HepG2 (cell line): ENCODE data around the gene TBCEL. TPM values are rescaled to one million over a fixed set of nuclear protein-coding genes. Genes with fewer than 3 reads are reported as not detected.
"Not testable (repeated sequence)": the region's sequence is repeated elsewhere in the genome, so short reads cannot be mapped to it uniquely, and the experiment has no call there.

Experiments
- ATAC-seq: fragments of 200-7000 bp; cut with Tn5 transposase; 3 replicates; pipeline ENCODE4 v1.9.1; 2020; ENCODE audit warnings: mild to moderate bottlenecking, moderate library complexity
- BruUV-seq: library from RNA; stranded (reverse); fragments of 400-500 nt; replicated peaks from 2 replicates; lab custom pipeline; 2021; lab: Mats Ljungman, UMichigan
- CTCF ChIA-PET: fragments of 300-600 bp; formaldehyde crosslinking; extraction: SDS; loops from one replicate; lab custom pipeline; 2021; ENCODE audit warnings: low total read pairs, inconsistent platforms, low intra/inter-chr PET ratio; lab: Yijun Ruan, JAX
- POLR2A ChIA-PET: fragments of 350-600 bp; sonication (Branson Sonifier 250); formaldehyde crosslinking; loops from one replicate; lab custom pipeline; 2020; ENCODE audit warnings: antibody characterized with exemption, inconsistent platforms; lab: Yijun Ruan, JAX
- DNase-seq: peaks from one replicate; pipeline ENCODE4 v3.0.0-alpha.2; 2015; ENCODE audit warnings: low spot score
- FAIRE-seq: peaks from 3 replicates; lab custom pipeline; 2011; peaks lifted over from hg19 to GRCh38; lab: Jason Lieb, UNC
- H2AFZ ChIP-seq: one replicate; pipeline ENCODE4 v1.6.1; 2011; ENCODE audit warnings: low read length, inconsistent platforms
- H3K27ac ChIP-seq: fragments of 300-600 bp; 3 replicates; pipeline ENCODE4 v1.8.0; 2011; ENCODE audit warnings: mixed run types, mild to moderate bottlenecking, mixed read lengths, low read length, inconsistent platforms; ENCODE audit not compliant: insufficient read depth; ENCODE audit errors: extremely low read length
- H3K27me3 ChIP-seq, 2 experiments: fragments of 200-600 bp in 1 of 2; 2 replicates in 1 of 2; 3 replicates in 1 of 2; pipeline versions ENCODE4 v1.6.0 to v1.8.0; 2011; ENCODE audit warnings: low read length in 2 of 2, mild to moderate bottlenecking in 2 of 2, moderate library complexity in 2 of 2, inconsistent platforms in 1 of 2; ENCODE audit not compliant: insufficient read depth in 2 of 2, control insufficient read depth in 1 of 2
- H3K36me3 ChIP-seq, 2 experiments: fragments of 200-600 bp in 1 of 2; replicated peaks in 1 of 2; 2 replicates in 1 of 2; 3 replicates in 1 of 2; pipeline versions ENCODE4 v1.5.1 to v1.8.0; 2011; ENCODE audit warnings: low read length in 2 of 2, inconsistent platforms in 1 of 2; ENCODE audit not compliant: insufficient read depth in 2 of 2, control insufficient read depth in 1 of 2
- H3K4me1 ChIP-seq: 2 replicates; pipeline ENCODE4 v1.5.1; 2012; ENCODE audit warnings: low read length, inconsistent platforms; ENCODE audit not compliant: insufficient read depth
- H3K4me2 ChIP-seq: 2 replicates; pipeline ENCODE4 v1.6.0; 2011; ENCODE audit warnings: low read depth, low read length, inconsistent platforms
- H3K4me3 ChIP-seq, 3 experiments: fragments of 200-600 bp in 1 of 3; sonication (generic), shearing (Covaris generic) in 1 of 3; replicated peaks in 1 of 3; 2 replicates each; pipeline ENCODE4 v1.5.1; 2011 to 2016; ENCODE audit warnings: low read length in 3 of 3, inconsistent platforms in 2 of 3, low read depth in 2 of 3, mild to moderate bottlenecking in 2 of 3, control low read depth in 1 of 3, mixed read lengths in 1 of 3; ENCODE audit not compliant: insufficient read depth in 1 of 3
- H3K79me2 ChIP-seq: one replicate; pipeline ENCODE4 v1.6.1; 2011; ENCODE audit warnings: low read length, inconsistent platforms; ENCODE audit not compliant: insufficient read depth
- H3K9ac ChIP-seq: 2 replicates; pipeline ENCODE4 v1.6.0; 2011; ENCODE audit warnings: mild to moderate bottlenecking, low read depth, low read length, inconsistent platforms; ENCODE audit not compliant: insufficient read depth
- H3K9me3 ChIP-seq: 2 replicates; pipeline ENCODE4 v1.5.1; 2012; ENCODE audit warnings: mild to moderate bottlenecking, low read length
- H4K20me1 ChIP-seq: 2 replicates; pipeline ENCODE4 v1.6.0; 2011; ENCODE audit warnings: inconsistent platforms, mild to moderate bottlenecking, low read length, moderate library complexity; ENCODE audit not compliant: insufficient read depth
- CREB3 ChIP-seq: sonication (generic); formaldehyde crosslinking; IDR thresholded peaks from 2 replicates; pipeline ENCODE4 v1.5.0; 2020; ENCODE audit warnings: missing genetic modification reagents
- FOXC1 ChIP-seq: sonication (generic); formaldehyde crosslinking; IDR thresholded peaks from 2 replicates; pipeline ENCODE4 v1.8.0; 2022; ENCODE audit warnings: mild to moderate bottlenecking, missing genetic modification reagents, borderline replicate concordance
- HNF4A ChIP-seq: sonication (generic); formaldehyde crosslinking; IDR thresholded peaks from 2 replicates; pipeline ENCODE4 v1.4.0; 2020; ENCODE audit warnings: missing genetic modification reagents
- IRX3 ChIP-seq: sonication (generic); formaldehyde crosslinking; IDR thresholded peaks from 2 replicates; pipeline ENCODE4 v1.8.1; 2023; ENCODE audit warnings: mild to moderate bottlenecking, low read depth, missing genetic modification reagents, borderline replicate concordance
- MAX ChIP-seq: IDR thresholded peaks from 2 replicates; pipeline ENCODE4 v1.6.1; 2012; ENCODE audit warnings: inconsistent platforms
- PCBP1 ChIP-seq: fragments of 200-400 bp; formaldehyde crosslinking; IDR thresholded peaks from 2 replicates; pipeline ENCODE4 v1.6.1; 2017; ENCODE audit warnings: mild to moderate bottlenecking, low read depth, low read length, borderline replicate concordance
- REL ChIP-seq: sonication (generic); formaldehyde crosslinking; conservative IDR thresholded peaks from 2 replicates; pipeline ENCODE4 v1.8.0; 2022; ENCODE audit warnings: mild to moderate bottlenecking, missing genetic modification reagents, moderate library complexity
- SAP130 ChIP-seq: IDR thresholded peaks from 2 replicates; pipeline ENCODE4 v1.6.1; 2016; ENCODE audit warnings: low read depth
- ZBTB21 ChIP-seq: sonication (generic); formaldehyde crosslinking; IDR thresholded peaks from 2 replicates; pipeline ENCODE4 v1.4.0; 2020; ENCODE audit warnings: missing genetic modification reagents
- ZNF335 ChIP-seq: sonication (generic); formaldehyde crosslinking; IDR thresholded peaks from 2 replicates; pipeline ENCODE4 v1.4.0; 2020; ENCODE audit warnings: missing genetic modification reagents
- ZNF468 ChIP-seq: sonication (generic); formaldehyde crosslinking; IDR thresholded peaks from 2 replicates; pipeline ENCODE4 v1.8.0; 2022; ENCODE audit warnings: mild to moderate bottlenecking, moderate library complexity, missing genetic modification reagents
- ZNF501 ChIP-seq: sonication (generic); formaldehyde crosslinking; IDR thresholded peaks from 2 replicates; pipeline ENCODE4 v1.5.1; 2020; ENCODE audit warnings: mild to moderate bottlenecking, moderate library complexity, missing genetic modification reagents
- ZNF614 ChIP-seq: IDR thresholded peaks from 2 replicates; pipeline ENCODE4 v1.6.1; 2018; ENCODE audit warnings: missing biosample characterization, missing genetic modification reagents, inconsistent platforms, borderline replicate concordance
- ZNF800 ChIP-seq: sonication (generic); formaldehyde crosslinking; IDR thresholded peaks from 2 replicates; pipeline ENCODE4 v1.4.0; 2020; ENCODE audit warnings: missing genetic modification reagents
- ZNF878 ChIP-seq: sonication (generic); formaldehyde crosslinking; IDR thresholded peaks from 2 replicates; pipeline ENCODE4 v1.8.1; 2023; ENCODE audit warnings: mild to moderate bottlenecking, missing genetic modification reagents, moderate library complexity
- WGBS: methylation state at CpG from one replicate; pipeline ENCODE4 v1.1.6; 2017; ENCODE audit warnings: low lambda C conversion rate; 5-methylcytosine and 5-hydroxymethylcytosine counted together
- in situ Hi-C: cut with HindIII; loops from 2 replicates; pipeline ENCODE4 v1.10.0; 2017; ENCODE audit warnings: low pct_unique_long_range_greater_than_20kb; ENCODE audit not compliant: extremely low pct_ligation_motif_present
- intact Hi-C: fragments of 100-400 bp; cut with micrococcal nuclease; formaldehyde crosslinking; loops from one replicate; pipeline ENCODE4 v1.10.0; 2022; ENCODE audit not compliant: unreplicated experiment
- polyA plus RNA-seq, 8 experiments: library from polyadenylated mRNA; depleted of rRNA in 3 of 8; stranded (reverse) in 7 of 8; unstranded in 1 of 8; fragments of >200 nt; fragmentation: Illumina TruSeq in 4 of 8; extraction: Trizol in 4 of 8; gene quantifications; 2 replicates each; pipeline versions ENCODE4 v1.2.1 to v1.2.3, GENCODE V29; 2011 to 2016; ENCODE audit warnings: low read depth in 4 of 8, missing spikeins in 1 of 8, mixed read lengths in 1 of 8; ENCODE audit not compliant: insufficient read depth in 1 of 8
- total RNA-seq, 5 experiments: library from RNA; depleted of rRNA; stranded (reverse); fragments of >200 nt; fragmentation: Illumina TruSeq; extraction: Trizol; gene quantifications; 2 replicates each; pipeline ENCODE4 v1.2.3, GENCODE V29; 2016; ENCODE audit warnings: low read depth in 1 of 5

Gene TBCEL
- total and polyA plus RNA-seq, 2 of the 13 experiments (the other 11 are each of a cell fraction or from before 2014, with no cell fraction given), result 6.1 to 12.5 TPM

- BruUV-seq, H3K9me3 ChIP-seq, H3K9ac ChIP-seq, H4K20me1 ChIP-seq, DNase-seq, H2AFZ ChIP-seq, H3K27ac ChIP-seq, H3K4me2 ChIP-seq, POLR2A ChIA-PET, H3K36me3 ChIP-seq, H3K79me2 ChIP-seq, ATAC-seq, in situ Hi-C loops, FAIRE-seq, H3K4me1 ChIP-seq, CTCF ChIA-PET, H3K4me3 ChIP-seq: not testable (repeated sequence)
- intact Hi-C loops, result loop anchor here (10.0 kb wide), 1 partner anchor 80 kb away; no protein-coding TSS in a partner anchor
- 85% methylated on average over 1 of the region's 1 CpG for WGBS
- peaks cover 1 to 24% of the 10 kb centered on the region in 2 experiments; a peak in 3 of 5 replicates for H3K27me3 ChIP-seq
Observed at GRCh38 chr11:121115024-121115423, 91.1 kb downstream of the TBCEL start.

- no TSS peak for BruUV-seq
- intact Hi-C loops, result loop anchor here (10.0 kb wide), 1 partner anchor 77 kb away; no protein-coding TSS in a partner anchor
- Histone ChIP-seq H3K4me2 (no peak overlapping the region), H3K27me3 (peaks cover 1 to 18% of the 10 kb centered on the region in 2 experiments; a peak in 4 of 5 replicates), H3K36me3 (no peaks in the 10 kb centered on the region), H3K79me2 (no peaks in the 10 kb centered on the region), H3K9me3 (peaks cover 12% of the 10 kb centered on the region)
- no peak for ATAC-seq
- no peak for FAIRE-seq
- CTCF ChIA-PET, result no interaction called here
- TF ChIP-seq ZNF335 (no peak), REL (CRISPR knock-in tag) (no peak), ZNF614 (CRISPR knock-in tag) (no peak), HNF4A (CRISPR knock-in tag) (no peak), ZNF501 (no peak), MAX (no peak), SAP130 (no peak), ZNF468 (CRISPR knock-in tag) (no peak), FOXC1 (no peak), ZNF800 (CRISPR knock-in tag) (no peak), ZBTB21 (CRISPR knock-in tag) (no peak), IRX3 (CRISPR knock-in tag) (no peak), ZNF878 (CRISPR knock-in tag) (no peak), CREB3 (CRISPR knock-in tag) (no peak), PCBP1 (no peak)
- TF ChIP-seq, all 625 proteins: peak for 0
- H4K20me1 ChIP-seq, result no peaks in the 10 kb centered on the region
- POLR2A ChIA-PET, result no interaction called here
- WGBS, result 2% methylated on average over 6 of the region's 6 CpGs
- in situ Hi-C loops, result no loop called here
- no peak overlapping the region for H3K9ac ChIP-seq
- H3K27ac ChIP-seq, result no peak overlapping the region
- H3K4me1 ChIP-seq, result no peaks in the 10 kb centered on the region
- no peak for DNase-seq
- no peak overlapping the region for H2AFZ ChIP-seq
- H3K4me3 ChIP-seq, result no peak overlapping the region
Observed at GRCh38 chr11:121117788-121118187, 93.9 kb downstream of the TBCEL start.
